Stomach smooth muscle (tissue), 2 donors: Measurements from ENCODE around the gene TAAR2.
"Not testable (repeated sequence)": the region's sequence is repeated elsewhere in the genome, so short reads cannot be mapped to it uniquely, and the experiment has no call there.

Experiments
- H3K27ac ChIP-seq: one replicate; pipeline ENCODE4 v1.7.0; 2013; ENCODE audit warnings: mild to moderate bottlenecking, low read length, inconsistent platforms
- H3K27me3 ChIP-seq, 2 donors: one replicate each; pipeline ENCODE4 v1.7.0; 2013; ENCODE audit warnings: low read length in 2 of 2; ENCODE audit not compliant: insufficient read depth in 2 of 2, control insufficient read depth in 1 of 2
- H3K36me3 ChIP-seq, 2 donors: one replicate each; pipeline ENCODE4 v1.7.0; 2013; ENCODE audit warnings: low read length in 2 of 2; ENCODE audit not compliant: control insufficient read depth in 2 of 2, insufficient read depth in 2 of 2
- H3K4me1 ChIP-seq: one replicate; pipeline ENCODE4 v1.7.0; 2013; ENCODE audit warnings: low read length; ENCODE audit not compliant: control insufficient read depth, insufficient read depth
- H3K4me3 ChIP-seq, 2 donors: one replicate each; pipeline ENCODE4 v1.7.0; 2013; ENCODE audit warnings: low read length in 2 of 2
- H3K9ac ChIP-seq, 2 donors: one replicate each; pipeline ENCODE4 v1.7.0; 2013; ENCODE audit warnings: low read length in 2 of 2, mild to moderate bottlenecking in 1 of 2
- H3K9me3 ChIP-seq, 2 donors: one replicate each; pipeline ENCODE4 v1.7.0; 2013; ENCODE audit warnings: low read length in 2 of 2; ENCODE audit not compliant: control insufficient read depth in 2 of 2
- donor health status: healthy.
- donor health status: Pancreatic carcinoma.

TAAR2 gene

DNA sequence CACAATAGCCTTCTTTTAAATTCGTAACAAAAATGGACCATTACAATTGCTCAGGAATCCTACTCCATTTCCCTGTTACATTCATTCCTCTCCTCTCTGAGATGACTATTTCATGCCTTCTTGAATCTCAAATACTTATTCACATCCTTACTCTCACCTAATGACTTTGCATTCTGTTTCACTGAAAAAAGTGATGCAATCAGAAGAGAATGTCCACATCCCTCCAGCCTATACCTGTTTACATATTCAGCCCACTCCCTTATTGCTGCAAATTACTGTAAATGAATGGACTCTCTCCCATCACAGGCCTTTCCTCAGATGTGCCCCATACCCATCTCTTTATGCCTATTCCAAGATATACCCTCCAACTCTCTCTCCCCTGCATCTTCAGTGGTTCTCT, 26.4 kb upstream of the TAAR2 start:
- no peak overlapping the region for H3K9ac ChIP-seq
- H3K27ac ChIP-seq = no peak overlapping the region
- no peaks in the 10 kb centered on the region for H3K9me3 ChIP-seq
- no peak overlapping the region for H3K4me3 ChIP-seq
- H3K4me1 ChIP-seq = no peaks in the 10 kb centered on the region
- H3K27me3 ChIP-seq = no peaks in the 10 kb centered on the region
- no peaks in the 10 kb centered on the region for H3K36me3 ChIP-seq

DNA sequence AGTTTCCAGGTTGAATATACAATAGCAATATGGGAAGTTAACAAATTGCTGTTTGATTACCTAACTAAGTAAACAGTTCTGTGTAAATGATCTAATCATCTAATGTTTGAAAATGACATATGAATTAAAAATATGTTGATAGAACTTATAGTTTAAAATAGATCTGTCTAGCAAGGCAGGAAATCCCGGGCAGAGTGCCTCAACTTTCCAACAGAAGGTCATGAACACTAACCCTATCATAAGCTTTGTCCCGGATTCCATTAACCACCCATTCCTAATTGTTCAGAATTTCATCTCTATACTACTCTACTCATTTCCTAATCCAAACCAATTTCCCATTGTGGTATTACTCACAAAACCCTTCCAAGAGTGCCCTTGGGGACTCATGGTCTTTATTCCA, 24.8 kb upstream of the TAAR2 start:
- H3K27ac ChIP-seq = no peak overlapping the region
- H3K9me3 ChIP-seq = no peaks in the 10 kb centered on the region
- H3K36me3 ChIP-seq = no peaks in the 10 kb centered on the region
- H3K4me3 ChIP-seq = no peak overlapping the region
- no peaks in the 10 kb centered on the region for H3K27me3 ChIP-seq
- no peak overlapping the region for H3K9ac ChIP-seq
- H3K4me1 ChIP-seq = no peaks in the 10 kb centered on the region

DNA sequence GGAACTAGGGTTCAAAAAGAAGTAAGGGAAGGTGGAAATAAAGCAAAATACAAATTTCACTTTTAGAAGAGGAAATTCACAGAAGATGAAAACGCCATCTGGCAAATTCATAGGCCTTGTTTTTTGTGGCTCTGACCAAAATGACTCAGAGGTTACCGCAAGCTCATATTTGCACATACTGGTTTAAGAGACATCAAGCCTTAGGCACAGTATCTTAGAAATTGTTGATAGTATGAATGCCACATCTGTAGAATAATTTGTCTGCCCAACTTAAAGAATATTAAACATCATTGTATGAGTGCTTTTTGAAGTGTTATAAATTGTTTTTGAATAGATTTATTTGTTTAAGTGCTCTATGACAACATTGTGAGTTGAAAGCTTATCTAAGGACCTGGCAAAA, 24.3 kb upstream of the TAAR2 start:
- Histone ChIP-seq H3K27me3 (no peaks in the 10 kb centered on the region), H3K4me1 (no peaks in the 10 kb centered on the region), H3K9ac (no peak overlapping the region), H3K9me3 (no peaks in the 10 kb centered on the region), H3K4me3 (no peak overlapping the region), H3K36me3 (no peaks in the 10 kb centered on the region), H3K27ac (no peak overlapping the region)

DNA sequence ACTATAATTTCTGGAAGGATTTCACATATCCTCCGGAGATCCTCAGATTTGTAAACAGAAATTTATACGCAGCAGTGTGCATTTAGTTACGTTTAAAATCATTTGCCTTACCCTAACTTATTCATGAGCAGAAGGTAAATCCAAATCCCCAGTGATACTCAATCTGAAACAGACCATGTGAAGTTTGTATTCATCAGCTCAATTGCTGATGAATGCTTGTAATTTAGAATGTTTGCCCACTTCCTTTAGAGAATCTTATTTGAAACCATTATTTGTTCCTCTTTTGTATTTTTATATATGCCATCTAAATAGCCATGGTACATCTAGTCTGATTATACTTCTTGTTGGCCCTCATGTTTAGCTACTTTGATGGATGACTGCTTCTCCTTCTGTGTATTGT, 19.5 kb upstream of the TAAR2 start:
- H3K27me3 ChIP-seq = no peaks in the 10 kb centered on the region
- no peak overlapping the region for H3K27ac ChIP-seq
- H3K9ac ChIP-seq = no peak overlapping the region
- no peaks in the 10 kb centered on the region for H3K36me3 ChIP-seq
- H3K4me1 ChIP-seq = no peaks in the 10 kb centered on the region
- no peaks in the 10 kb centered on the region for H3K9me3 ChIP-seq
- H3K4me3 ChIP-seq = no peak overlapping the region

DNA sequence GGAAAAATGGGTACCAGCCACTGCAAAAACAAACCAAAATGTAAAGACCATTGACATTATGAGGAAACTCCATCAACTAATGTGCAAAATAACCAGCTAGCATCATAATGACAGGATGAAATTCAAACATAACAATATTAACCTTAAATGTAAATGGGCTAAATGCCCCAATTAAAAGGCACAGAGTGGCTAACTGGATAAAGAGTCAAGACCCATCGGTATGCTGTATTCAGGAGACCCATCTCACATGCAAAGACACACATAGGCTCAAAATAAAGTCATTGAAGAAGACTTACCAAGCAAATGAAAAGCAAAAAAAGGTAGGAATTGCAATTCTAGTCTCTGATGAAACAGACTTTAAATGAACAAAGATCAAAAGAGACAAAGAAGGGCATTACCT, 13.1 kb upstream of the TAAR2 start:
- H3K4me1 ChIP-seq, H3K4me3 ChIP-seq, H3K36me3 ChIP-seq, H3K9me3 ChIP-seq, H3K9ac ChIP-seq, H3K27ac ChIP-seq, H3K27me3 ChIP-seq: not testable (repeated sequence)

DNA sequence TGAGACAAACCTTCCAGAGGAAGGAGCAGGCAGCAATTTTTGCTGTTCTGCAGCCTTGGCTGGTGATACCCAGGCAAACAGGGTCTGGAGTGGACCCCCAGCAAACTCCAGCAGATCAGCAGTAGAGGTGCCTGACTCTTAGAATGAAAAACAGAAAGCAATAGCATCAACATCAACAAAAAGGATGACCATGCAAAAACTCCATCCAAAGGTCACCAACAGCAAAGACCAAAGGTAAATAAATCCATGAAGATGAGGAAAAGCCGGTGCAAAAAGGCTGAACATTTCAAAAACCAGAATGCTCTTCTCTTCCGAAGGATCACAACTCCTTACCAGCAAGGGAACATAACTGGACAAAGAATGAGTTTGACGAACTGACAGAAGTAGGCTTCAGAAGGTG, 11.8 kb upstream of the TAAR2 start:
- not testable (repeated sequence) for H3K9me3 ChIP-seq, H3K27ac ChIP-seq, H3K27me3 ChIP-seq, H3K9ac ChIP-seq, H3K4me3 ChIP-seq, H3K36me3 ChIP-seq, H3K4me1 ChIP-seq

DNA sequence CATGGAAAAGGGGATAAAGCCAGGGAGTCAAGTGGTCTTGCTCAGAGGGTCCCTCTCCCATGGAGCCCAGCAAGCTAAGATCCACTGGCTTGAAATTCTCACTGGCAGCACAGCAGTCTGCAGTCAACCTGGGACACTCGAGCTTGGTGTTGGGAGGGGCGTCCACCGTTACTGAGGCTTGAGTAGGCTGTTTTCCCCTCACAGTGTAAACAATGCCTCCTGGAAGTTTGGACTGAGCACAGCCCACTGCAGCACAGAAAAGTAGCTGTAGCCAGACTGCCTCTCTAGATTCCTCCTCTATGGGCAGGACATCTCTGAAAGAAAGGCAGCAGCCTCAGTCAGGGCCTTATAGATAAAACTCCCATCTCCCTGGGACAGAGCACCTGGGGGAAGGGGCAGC, 11.2 kb upstream of the TAAR2 start:
- not testable (repeated sequence) for H3K36me3 ChIP-seq, H3K9ac ChIP-seq, H3K9me3 ChIP-seq, H3K27me3 ChIP-seq, H3K4me1 ChIP-seq, H3K4me3 ChIP-seq, H3K27ac ChIP-seq

DNA sequence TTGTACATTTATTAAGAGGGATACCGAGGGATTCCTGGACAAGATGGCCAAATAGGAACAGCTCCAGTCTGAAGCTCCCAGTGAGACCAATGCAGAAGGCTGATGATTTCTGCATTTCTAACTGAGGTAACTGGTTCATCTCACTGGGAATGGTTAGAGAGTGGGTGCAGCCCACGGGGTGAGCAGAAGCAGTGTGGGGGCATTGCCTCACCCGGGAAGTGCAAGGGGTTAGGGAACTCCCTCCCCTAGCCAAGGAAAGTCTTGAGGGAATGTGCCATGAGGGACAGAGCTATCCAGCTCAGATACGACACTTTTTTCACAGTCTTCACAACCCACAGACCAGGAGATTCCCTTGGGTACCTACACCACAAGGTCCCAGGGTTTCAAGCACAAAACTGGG, 10.7 kb upstream of the TAAR2 start:
- no peak overlapping the region for H3K4me3 ChIP-seq
- no peaks in the 10 kb centered on the region for H3K36me3 ChIP-seq
- H3K27me3 ChIP-seq = peaks cover 0 to 4% of the 10 kb centered on the region in 2 donors
- H3K9ac ChIP-seq = no peak overlapping the region
- H3K27ac ChIP-seq = no peak overlapping the region
- no peaks in the 10 kb centered on the region for H3K9me3 ChIP-seq
- no peaks in the 10 kb centered on the region for H3K4me1 ChIP-seq

DNA sequence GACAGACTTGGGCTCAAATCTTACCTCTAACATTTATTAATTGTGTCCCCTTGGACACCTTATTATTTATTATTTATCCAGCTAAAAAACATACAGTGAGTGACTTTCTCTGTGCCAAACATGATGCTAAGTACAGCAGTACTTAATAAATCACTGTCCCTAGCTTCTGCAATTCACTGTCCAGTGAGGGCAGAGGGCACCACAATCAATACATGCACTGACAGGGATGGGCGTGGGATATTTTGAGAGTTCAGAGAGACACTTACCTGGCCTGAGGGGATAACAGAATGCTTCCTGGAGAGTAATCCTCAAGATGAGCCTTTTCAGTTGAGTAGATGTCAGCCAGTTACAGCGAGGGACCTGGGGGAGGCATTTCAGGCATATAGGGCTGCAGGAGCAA, 9.3 kb upstream of the TAAR2 start:
- no peaks in the 10 kb centered on the region for H3K9me3 ChIP-seq
- peaks cover 0 to 4% of the 10 kb centered on the region in 2 donors for H3K27me3 ChIP-seq
- no peaks in the 10 kb centered on the region for H3K36me3 ChIP-seq
- no peaks in the 10 kb centered on the region for H3K4me1 ChIP-seq
- no peak overlapping the region for H3K27ac ChIP-seq
- no peak overlapping the region for H3K4me3 ChIP-seq
- no peak overlapping the region for H3K9ac ChIP-seq

DNA sequence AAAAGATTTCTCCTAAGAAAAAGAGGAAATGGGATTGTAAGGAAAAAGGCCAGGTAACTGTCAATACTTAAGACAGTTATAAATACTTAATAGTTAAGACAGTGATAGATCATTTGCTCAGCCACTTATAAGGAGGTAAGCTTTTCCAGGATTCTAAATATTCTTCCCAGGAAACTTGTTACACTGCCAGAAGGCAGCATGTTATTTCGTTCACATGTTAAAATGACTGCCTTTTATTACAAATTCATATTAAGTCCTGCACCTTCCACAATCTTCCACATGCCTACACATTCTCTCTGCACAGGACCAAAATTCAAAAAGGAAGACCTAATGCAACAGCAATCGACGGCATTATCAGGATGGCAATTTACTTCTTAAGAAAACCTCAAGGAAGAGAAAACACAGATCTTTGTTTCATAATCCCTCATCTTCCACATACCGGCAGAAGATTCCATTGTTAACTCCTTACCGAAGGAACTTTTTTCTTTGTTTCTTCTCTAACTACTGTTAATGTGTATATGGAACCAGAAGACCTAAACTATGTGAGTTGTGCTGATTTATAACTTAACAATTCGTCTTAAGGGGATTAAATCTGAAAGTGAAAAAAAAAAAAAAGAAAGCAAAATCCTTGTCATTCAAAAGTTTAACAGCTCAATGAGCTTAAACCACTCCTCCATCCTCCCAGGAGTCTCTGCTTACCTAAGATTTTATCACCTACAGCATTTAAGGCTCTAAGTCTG, 799 bp downstream of the TAAR2 start:
- no peak overlapping the region for H3K4me3 ChIP-seq
- no peak overlapping the region for H3K27ac ChIP-seq
- H3K9ac ChIP-seq = no peak overlapping the region
- H3K4me1 ChIP-seq = no peaks in the 10 kb centered on the region
- H3K9me3 ChIP-seq = no peaks in the 10 kb centered on the region
- H3K36me3 ChIP-seq = no peaks in the 10 kb centered on the region
- no peaks in the 10 kb centered on the region for H3K27me3 ChIP-seq

DNA sequence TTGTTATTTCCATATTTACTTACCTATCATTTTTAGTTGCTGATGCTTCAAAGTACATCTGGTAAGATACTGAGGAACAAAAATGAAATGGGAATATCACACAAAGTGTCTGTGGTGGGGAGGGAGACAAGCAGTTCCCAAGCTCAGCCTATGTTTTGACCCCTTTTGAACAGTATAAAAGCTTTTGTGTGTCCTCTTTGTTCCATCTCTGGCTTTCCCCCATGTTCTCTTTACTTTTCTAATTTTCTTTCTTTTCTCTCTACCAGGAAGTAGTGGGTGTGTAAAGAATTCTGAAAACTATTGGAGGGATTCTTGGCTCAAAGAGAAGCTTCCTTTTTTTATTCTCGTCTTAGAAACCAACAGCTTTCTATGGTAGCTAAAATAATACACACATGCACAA, 7.4 kb downstream of the TAAR2 start:
- Histone ChIP-seq H3K4me1 (no peaks in the 10 kb centered on the region), H3K4me3 (no peak overlapping the region), H3K9me3 (no peaks in the 10 kb centered on the region), H3K27ac (no peak overlapping the region), H3K27me3 (no peaks in the 10 kb centered on the region), H3K36me3 (no peaks in the 10 kb centered on the region), H3K9ac (no peak overlapping the region)
